ENCODE results near the gene BCL7C.
"Not testable (repeated sequence)": the region's sequence is repeated elsewhere in the genome, so short reads cannot be mapped to it uniquely, and the experiment has no call there.

The BCL7C gene

DNA sequence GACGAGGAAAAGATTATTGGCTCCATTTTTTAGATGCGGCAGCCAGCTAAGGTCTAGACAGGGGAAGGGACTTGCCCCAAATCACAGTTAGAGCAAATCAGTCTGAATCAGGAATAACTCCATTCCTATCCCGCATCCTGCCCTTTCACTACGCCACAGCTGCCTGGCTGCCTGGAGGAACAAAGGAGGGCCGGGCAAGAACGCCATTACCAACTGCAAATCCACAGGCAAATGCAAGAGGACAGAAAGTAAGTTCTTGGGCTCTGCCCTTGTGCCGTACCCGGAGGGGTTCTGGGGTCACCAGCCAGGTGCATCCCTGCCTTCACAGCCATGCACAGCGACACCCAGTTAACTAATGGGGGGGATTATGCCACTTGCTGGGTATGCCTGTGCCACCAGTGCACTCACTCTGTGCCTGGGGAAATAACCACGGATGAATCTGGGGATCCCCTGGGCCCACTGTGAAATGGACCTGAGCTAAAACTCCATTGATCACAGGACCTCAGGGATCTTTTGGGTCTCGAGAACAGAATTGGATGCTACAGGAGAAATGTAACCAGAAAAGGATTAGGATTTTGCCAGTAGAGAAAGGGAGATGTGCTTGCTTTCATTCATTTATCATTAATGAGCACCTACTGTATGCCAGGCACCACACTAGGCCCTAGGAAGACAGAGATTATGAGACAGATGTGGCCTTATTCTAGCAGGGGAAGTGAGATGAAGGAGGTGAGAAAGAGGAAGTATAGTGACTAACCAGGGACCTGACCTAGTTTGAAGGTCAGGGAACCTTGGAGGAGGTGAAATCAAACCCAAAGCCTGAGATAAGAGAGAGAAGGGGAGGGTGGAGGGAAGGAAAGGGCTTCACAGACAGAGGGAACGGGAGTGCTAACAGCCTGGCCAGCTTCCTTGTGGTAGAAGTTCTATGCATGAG lies 17.7 kb downstream of the BCL7C start:
- 34% methylated on average over 12 of the region's 12 CpGs for WGBS
- peak overlapping the region; percentile 79 for H3K27ac ChIP-seq (ENCODE audit: low read depth, low read length)
- H3K36me3 ChIP-seq (ENCODE audit: insufficient read depth, low read length): peaks cover 10% of the 10 kb centered on the region; the same call in 1 of the 2 replicates
- H3K4me3 ChIP-seq (ENCODE audit: low read length): peak overlapping the region; percentile 87
- H3K4me1 ChIP-seq (ENCODE audit: insufficient read depth, low read length): peaks cover 8% of the 10 kb centered on the region; the same call in 1 of the 2 replicates
- H3K9ac ChIP-seq (ENCODE audit: low read depth, low read length): peak overlapping the region; percentile 97
- no peaks in the 10 kb centered on the region for H3K9me3 ChIP-seq (ENCODE audit: insufficient read depth, low read depth, low read length)
- H3K27me3 ChIP-seq (ENCODE audit: insufficient read depth, low read length): peaks cover 37% of the 10 kb centered on the region

- H3K9ac ChIP-seq (ENCODE audit: low read depth, low read length): peak overlapping the region; percentile 97
- peaks cover 8% of the 10 kb centered on the region; the same call in 1 of the 2 replicates for H3K4me1 ChIP-seq (ENCODE audit: insufficient read depth, low read length)
- H3K27me3 ChIP-seq (ENCODE audit: insufficient read depth, low read length): peaks cover 43% of the 10 kb centered on the region
- under 1% methylated on average over 85 of the region's 85 CpGs for WGBS
- H3K4me3 ChIP-seq (ENCODE audit: low read length): peak overlapping the region; percentile 87
- no peaks in the 10 kb centered on the region for H3K9me3 ChIP-seq (ENCODE audit: insufficient read depth, low read depth, low read length)
- peak overlapping the region; percentile 79 for H3K27ac ChIP-seq (ENCODE audit: low read depth, low read length)
- peaks cover 9% of the 10 kb centered on the region; the same call in 1 of the 2 replicates for H3K36me3 ChIP-seq (ENCODE audit: insufficient read depth, low read length)
Observed at GRCh38 chr16:30874821-30875717, 18.8 kb downstream of the BCL7C start.

DNA sequence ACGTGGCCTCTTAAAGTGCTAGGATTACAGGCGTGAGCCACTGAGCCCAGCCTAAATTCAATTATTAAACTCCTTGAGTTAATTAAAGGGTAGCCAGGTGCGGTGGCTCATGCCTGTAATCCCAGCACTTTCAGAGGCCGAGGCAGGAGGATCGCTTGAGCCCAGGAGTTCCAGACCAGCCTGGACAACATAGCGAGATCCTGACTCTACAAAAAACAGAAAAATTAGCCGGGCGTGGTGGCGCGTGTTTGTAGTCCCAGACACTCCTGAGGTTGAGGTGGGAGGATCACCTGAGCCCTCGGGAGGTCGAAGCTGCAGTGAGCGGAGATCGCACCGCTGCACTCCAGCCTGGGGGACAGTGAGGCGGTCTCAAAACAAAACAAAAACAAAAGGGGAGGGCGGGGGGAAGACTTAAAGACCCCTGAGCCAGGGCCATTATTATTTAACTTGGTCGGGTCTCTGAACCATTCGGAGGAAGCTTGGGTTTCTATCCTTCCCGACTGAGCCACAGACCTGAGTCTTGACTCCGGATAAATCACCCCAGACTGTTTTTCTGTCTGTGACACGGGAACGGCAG lies 19.5 kb downstream of the BCL7C start:
- Histone ChIP-seq H3K4me3 (ENCODE audit: low read length) (peak overlapping the region; percentile 87), H3K27ac (ENCODE audit: low read depth, low read length) (no peak overlapping the region), H3K9me3 (ENCODE audit: insufficient read depth, low read depth, low read length) (no peaks in the 10 kb centered on the region), H3K9ac (ENCODE audit: low read depth, low read length) (peak overlapping the region; percentile 97), H3K36me3 (ENCODE audit: insufficient read depth, low read length) (0 out of 2 replicates have a peak, but pooled peaks cover 6% of the 10 kb centered on the region), H3K4me1 (ENCODE audit: insufficient read depth, low read length) (peaks cover 8% of the 10 kb centered on the region; the same call in 1 of the 2 replicates), H3K27me3 (ENCODE audit: insufficient read depth, low read length) (peaks cover 47% of the 10 kb centered on the region)
- 28% methylated on average over 23 of the region's 23 CpGs for WGBS

DNA sequence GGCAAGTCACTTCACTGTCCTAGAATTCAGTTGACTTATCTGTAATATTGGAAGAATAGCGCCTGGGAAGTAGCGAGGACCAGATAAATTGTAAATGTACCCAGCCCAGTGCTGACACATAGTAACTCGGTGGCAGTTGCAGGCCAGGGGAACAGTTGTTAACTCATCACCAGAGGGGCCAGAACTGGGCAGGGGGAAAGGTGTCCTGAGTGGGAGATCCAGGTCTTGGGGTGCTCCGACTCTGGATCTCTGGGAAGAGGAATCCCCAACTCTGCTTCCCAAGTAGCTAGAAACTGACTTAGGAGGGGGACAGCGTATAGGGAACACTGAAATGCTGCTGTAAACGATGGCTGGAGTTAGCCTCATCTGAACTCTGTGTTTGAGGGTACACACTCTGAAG lies 23.0 kb downstream of the BCL7C start:
- Histone ChIP-seq H3K27ac (ENCODE audit: low read depth, low read length) (no peak overlapping the region), H3K4me3 (ENCODE audit: low read length) (no peak overlapping the region), H3K9ac (ENCODE audit: low read depth, low read length) (no peak overlapping the region), H3K27me3 (ENCODE audit: insufficient read depth, low read length) (peaks cover 47% of the 10 kb centered on the region), H3K4me1 (ENCODE audit: insufficient read depth, low read length) (no peaks in the 10 kb centered on the region), H3K36me3 (ENCODE audit: insufficient read depth, low read length) (no peaks in the 10 kb centered on the region), H3K9me3 (ENCODE audit: insufficient read depth, low read depth, low read length) (no peaks in the 10 kb centered on the region)
- WGBS: 94% methylated on average over 6 of the region's 6 CpGs

- no peak overlapping the region for H3K4me3 ChIP-seq (ENCODE audit: low read length)
- no peak overlapping the region for H3K27ac ChIP-seq (ENCODE audit: low read depth, low read length)
- H3K4me1 ChIP-seq (ENCODE audit: insufficient read depth, low read length): no peaks in the 10 kb centered on the region
- no peaks in the 10 kb centered on the region for H3K36me3 ChIP-seq (ENCODE audit: insufficient read depth, low read length)
- no peaks in the 10 kb centered on the region for H3K9me3 ChIP-seq (ENCODE audit: insufficient read depth, low read depth, low read length)
- H3K27me3 ChIP-seq (ENCODE audit: insufficient read depth, low read length): peaks cover 24% of the 10 kb centered on the region
- no peak overlapping the region for H3K9ac ChIP-seq (ENCODE audit: low read depth, low read length)
- WGBS: 85% methylated on average over 4 of the region's 5 CpGs
Observed at GRCh38 chr16:30867747-30868146, 26.1 kb downstream of the BCL7C start.

- Histone ChIP-seq H3K4me1 (ENCODE audit: insufficient read depth, low read length) (no peaks in the 10 kb centered on the region), H3K4me3 (ENCODE audit: low read length) (no peak overlapping the region), H3K9ac (ENCODE audit: low read depth, low read length) (no peak overlapping the region), H3K9me3 (ENCODE audit: insufficient read depth, low read depth, low read length) (no peaks in the 10 kb centered on the region), H3K36me3 (ENCODE audit: insufficient read depth, low read length) (no peaks in the 10 kb centered on the region), H3K27ac (ENCODE audit: low read depth, low read length) (no peak overlapping the region), H3K27me3 (ENCODE audit: insufficient read depth, low read length) (peaks cover 9% of the 10 kb centered on the region; the same call in 1 of the 2 replicates)
- WGBS: 78% methylated on average over 5 of the region's 6 CpGs
Observed at GRCh38 chr16:30866031-30866430, 27.8 kb downstream of the BCL7C start.

GRCh38 chr16:30863178-30863577 lies 30.7 kb downstream of the BCL7C start:
- WGBS: 88% methylated on average over 3 of the region's 3 CpGs
- not testable (repeated sequence) for H3K9me3 ChIP-seq (ENCODE audit: insufficient read depth, low read depth, low read length); H3K36me3 ChIP-seq (ENCODE audit: insufficient read depth, low read length); H3K4me1 ChIP-seq (ENCODE audit: insufficient read depth, low read length); H3K27ac ChIP-seq (ENCODE audit: low read depth, low read length); H3K9ac ChIP-seq (ENCODE audit: low read depth, low read length); H3K4me3 ChIP-seq (ENCODE audit: low read length)
- peaks cover 19% of the 10 kb centered on the region for H3K27me3 ChIP-seq (ENCODE audit: insufficient read depth, low read length)

- H3K9ac ChIP-seq (ENCODE audit: low read depth, low read length); H3K36me3 ChIP-seq (ENCODE audit: insufficient read depth, low read length); H3K9me3 ChIP-seq (ENCODE audit: insufficient read depth, low read depth, low read length); H3K4me1 ChIP-seq (ENCODE audit: insufficient read depth, low read length); H3K27ac ChIP-seq (ENCODE audit: low read depth, low read length); H3K4me3 ChIP-seq (ENCODE audit: low read length): not testable (repeated sequence)
- H3K27me3 ChIP-seq (ENCODE audit: insufficient read depth, low read length): peaks cover 27% of the 10 kb centered on the region
- WGBS: 77% methylated on average over 7 of the region's 7 CpGs
Observed at GRCh38 chr16:30860729-30861128, 33.1 kb downstream of the BCL7C start.

DNA sequence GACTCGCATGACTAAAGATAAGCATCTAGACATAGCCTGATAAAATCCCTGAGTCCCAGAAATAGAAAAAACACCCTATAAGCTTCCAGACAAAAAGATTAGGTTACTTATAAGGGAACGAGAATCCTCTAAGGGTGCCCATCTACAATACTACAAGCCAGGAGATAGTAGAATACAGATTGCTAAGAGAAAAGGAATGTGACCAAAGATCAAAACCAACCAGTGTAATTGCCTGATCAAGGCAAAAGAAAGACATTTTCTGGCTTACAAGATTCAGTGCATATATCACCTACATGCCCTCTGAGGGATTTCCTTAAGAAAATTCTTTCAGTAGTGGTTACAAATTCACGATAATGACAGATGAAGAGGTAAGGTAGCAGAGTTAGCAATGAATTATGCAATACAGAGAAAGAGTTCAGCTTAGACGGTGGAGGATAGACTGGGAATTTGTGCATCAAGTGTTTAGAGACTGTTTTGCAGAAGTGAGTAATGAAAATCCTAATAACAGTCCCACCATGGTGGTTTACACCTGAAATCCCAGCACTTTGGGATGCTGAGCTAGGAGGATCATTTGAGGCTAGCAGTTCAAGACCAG lies 35.0 kb downstream of the BCL7C start:
- Histone ChIP-seq H3K4me1 (ENCODE audit: insufficient read depth, low read length) (no peaks in the 10 kb centered on the region), H3K27me3 (ENCODE audit: insufficient read depth, low read length) (peaks cover 32% of the 10 kb centered on the region), H3K9ac (ENCODE audit: low read depth, low read length) (no peak overlapping the region), H3K27ac (ENCODE audit: low read depth, low read length) (no peak overlapping the region), H3K9me3 (ENCODE audit: insufficient read depth, low read depth, low read length) (no peaks in the 10 kb centered on the region), H3K4me3 (ENCODE audit: low read length) (no peak overlapping the region), H3K36me3 (ENCODE audit: insufficient read depth, low read length) (no peaks in the 10 kb centered on the region)
- 86% methylated on average over 2 of the region's 4 CpGs for WGBS

GRCh38 chr16:30858111-30858495 lies 35.8 kb downstream of the BCL7C start:
- Histone ChIP-seq H3K9me3 (ENCODE audit: insufficient read depth, low read depth, low read length) (no peaks in the 10 kb centered on the region), H3K4me3 (ENCODE audit: low read length) (no peak overlapping the region), H3K4me1 (ENCODE audit: insufficient read depth, low read length) (no peaks in the 10 kb centered on the region), H3K27me3 (ENCODE audit: insufficient read depth, low read length) (peaks cover 32% of the 10 kb centered on the region), H3K27ac (ENCODE audit: low read depth, low read length) (no peak overlapping the region), H3K9ac (ENCODE audit: low read depth, low read length) (no peak overlapping the region), H3K36me3 (ENCODE audit: insufficient read depth, low read length) (no peaks in the 10 kb centered on the region)
- 75% methylated on average over 3 of the region's 3 CpGs for WGBS
